Gastrocnemius medialis (tissue), 4 donors: ENCODE data around the gene CHRNA9.

Source experiments
- POLR2A ChIP-seq, 2 donors: fragments of 450-650 bp; IDR thresholded peaks; one replicate each; pipeline ENCODE4 v1.6.1; 2017; ENCODE audit warnings: antibody characterized with exemption in 2 of 2, mild to moderate bottlenecking in 2 of 2, moderate library complexity in 2 of 2
- TF ChIP-seq, protein P1 (sequence below), 5 experiments: fragments of 450-650 bp in 3 of 5; fragments of 200-600 bp in 2 of 5; sonication (generic) in 2 of 5; IDR thresholded peaks in 4 of 5; conservative IDR thresholded peaks in 1 of 5; 1 replicate in 4 of 5; 2 replicates in 1 of 5; pipeline ENCODE4 v1.5.1; 2016 to 2019; ENCODE audit warnings: antibody characterized with exemption in 5 of 5, mild to moderate bottlenecking in 3 of 5, moderate library complexity in 3 of 5

GRCh38 chr4:40399578-40399977, 64.4 kb downstream of the CHRNA9 start:
- no peak for TF ChIP-seq POLR2A (IDR thresholded peaks at IDR 0.05)
- TF ChIP-seq, protein P1, sequence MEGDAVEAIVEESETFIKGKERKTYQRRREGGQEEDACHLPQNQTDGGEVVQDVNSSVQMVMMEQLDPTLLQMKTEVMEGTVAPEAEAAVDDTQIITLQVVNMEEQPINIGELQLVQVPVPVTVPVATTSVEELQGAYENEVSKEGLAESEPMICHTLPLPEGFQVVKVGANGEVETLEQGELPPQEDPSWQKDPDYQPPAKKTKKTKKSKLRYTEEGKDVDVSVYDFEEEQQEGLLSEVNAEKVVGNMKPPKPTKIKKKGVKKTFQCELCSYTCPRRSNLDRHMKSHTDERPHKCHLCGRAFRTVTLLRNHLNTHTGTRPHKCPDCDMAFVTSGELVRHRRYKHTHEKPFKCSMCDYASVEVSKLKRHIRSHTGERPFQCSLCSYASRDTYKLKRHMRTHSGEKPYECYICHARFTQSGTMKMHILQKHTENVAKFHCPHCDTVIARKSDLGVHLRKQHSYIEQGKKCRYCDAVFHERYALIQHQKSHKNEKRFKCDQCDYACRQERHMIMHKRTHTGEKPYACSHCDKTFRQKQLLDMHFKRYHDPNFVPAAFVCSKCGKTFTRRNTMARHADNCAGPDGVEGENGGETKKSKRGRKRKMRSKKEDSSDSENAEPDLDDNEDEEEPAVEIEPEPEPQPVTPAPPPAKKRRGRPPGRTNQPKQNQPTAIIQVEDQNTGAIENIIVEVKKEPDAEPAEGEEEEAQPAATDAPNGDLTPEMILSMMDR (IDR thresholded peaks at IDR 0.05 in 4 of 5, conservative IDR thresholded peaks at IDR 0.05 in 1 of 5) = no peak
